Measurements from ENCODE around the gene TEX26. TPM values are rescaled to one million over a fixed set of nuclear protein-coding genes. Genes with fewer than 3 reads are reported as not detected.

The TEX26 gene
- total and polyA plus RNA-seq, 12 donors: 0.10 to 1.1 (median 0.51) TPM; not detected in 8

GRCh38 chr13:31007417-31007816 lies 75.0 kb downstream of the TEX26 start:
- whole genome bisulfite sequencing, 4 donors: 79 to 84% (median 81%) methylated on average over 4 of the region's 4 CpGs
- Histone ChIP-seq H3K4me1 (replicated peaks in 1 of 2) (no peaks in the 10 kb centered on the region), H3K27me3 (no peaks in the 10 kb centered on the region), H3K9me3 (replicated peaks in 1 of 3) (no peaks in the 10 kb centered on the region), H3K36me3 (replicated peaks in 1 of 2) (no peaks in the 10 kb centered on the region), H3K4me3 (no peak overlapping the region), H3K27ac (no peak overlapping the region)
- no peak for DNase-seq
- intact Hi-C loops (cut with DNase I): no loop called here
- TF ChIP-seq CTCF (IDR thresholded peaks at IDR 0.05) (no peak), POLR2A (IDR thresholded peaks at IDR 0.05) (no peak)

GRCh38 chr13:31008400-31009115 lies 76.1 kb downstream of the TEX26 start:
- Histone ChIP-seq H3K27me3 (no peaks in the 10 kb centered on the region), H3K4me3 (no peak overlapping the region), H3K36me3 (replicated peaks in 1 of 2) (no peaks in the 10 kb centered on the region), H3K4me1 (replicated peaks in 1 of 2) (no peaks in the 10 kb centered on the region), H3K9me3 (replicated peaks in 1 of 3) (no peaks in the 10 kb centered on the region), H3K27ac (no peak overlapping the region)
- intact Hi-C loops (cut with DNase I): no loop called here
- TF ChIP-seq CTCF (IDR thresholded peaks at IDR 0.05) (no peak), POLR2A (IDR thresholded peaks at IDR 0.05) (no peak)
- 85 to 89% (median 88%) methylated on average over 7 of the region's 7 CpGs for WGBS, 4 donors
- DNase-seq: no peak

GRCh38 chr13:31009166-31009565 lies 76.7 kb downstream of the TEX26 start:
- 84 to 95% (median 88%) methylated on average over 5 of the region's 5 CpGs for WGBS, 4 donors
- Histone ChIP-seq H3K9me3 (replicated peaks in 1 of 3) (no peaks in the 10 kb centered on the region), H3K27me3 (no peaks in the 10 kb centered on the region), H3K36me3 (replicated peaks in 1 of 2) (no peaks in the 10 kb centered on the region), H3K4me1 (replicated peaks in 1 of 2) (no peaks in the 10 kb centered on the region), H3K27ac (no peak overlapping the region), H3K4me3 (no peak overlapping the region)
- no peak for DNase-seq
- no peak for TF ChIP-seq CTCF (IDR thresholded peaks at IDR 0.05)
- no peak for TF ChIP-seq POLR2A (IDR thresholded peaks at IDR 0.05)
- intact Hi-C loops (cut with DNase I): no loop called here

- DNase-seq: no peak
- Histone ChIP-seq H3K36me3 (replicated peaks in 1 of 2) (no peaks in the 10 kb centered on the region), H3K4me1 (replicated peaks in 1 of 2) (no peaks in the 10 kb centered on the region), H3K9me3 (replicated peaks in 1 of 3) (no peaks in the 10 kb centered on the region), H3K27me3 (no peaks in the 10 kb centered on the region), H3K27ac (no peak overlapping the region), H3K4me3 (no peak overlapping the region)
- intact Hi-C loops (cut with DNase I): no loop called here
- no peak for TF ChIP-seq CTCF (IDR thresholded peaks at IDR 0.05)
- TF ChIP-seq POLR2A (IDR thresholded peaks at IDR 0.05): no peak
- 87 to 96% (median 95%) methylated on average over 2 of the region's 2 CpGs for WGBS, 4 donors
Measured at GRCh38 chr13:31010296-31010695, 77.8 kb downstream of the TEX26 start.

Measured in adrenal gland (tissue), 12 donors.